Left cardiac atrium (tissue), 4 donors: ENCODE results near the gene TMED6. TPM values are rescaled to one million over a fixed set of nuclear protein-coding genes. Genes with fewer than 3 reads are reported as not detected.
"Not testable (repeated sequence)": the region's sequence is repeated elsewhere in the genome, so short reads cannot be mapped to it uniquely, and the experiment has no call there.

ENCODE experiments used
- ATAC-seq, 2 donors: fragments of 200-7000 bp; cut with Tn5 transposase; one replicate each; pipeline ENCODE4 v1.9.1; 2020; ENCODE audit warnings: mild to moderate bottlenecking in 2 of 2, moderate library complexity in 2 of 2
- DNase-seq: peaks from one replicate; pipeline ENCODE4 v3.0.0-alpha.2; 2020
- intact Hi-C, 2 donors: fragments of 100-400 bp; cut with DNase I; formaldehyde crosslinking; loops; one replicate each; pipeline versions ENCODE4 v1.14.1 to v1.15.1; 2022 to 2023
- total RNA-seq, 2 donors: library from RNA; stranded (reverse); fragmentation: NEBNext Ultra II Directional; extraction: Animal tissue kit (Norgen Biotek cat#: 25700); gene quantifications; one replicate each; pipeline ENCODE4 v1.2.1, GENCODE V29; 2021
- donor health status: DM: no; HTN: yes; CAD: no.
- donor health status: DM: no; HTN: yes; CAD: no; lungs with severe emphysema.
- donor health status: DM: yes; HTN: yes; CAD: no.
- donor health status: Dilated cardiomyopathy.

TMED6 gene
- total RNA-seq, 2 donors from 2014 or later, result 0.37 TPM; not detected in 1

DNA sequence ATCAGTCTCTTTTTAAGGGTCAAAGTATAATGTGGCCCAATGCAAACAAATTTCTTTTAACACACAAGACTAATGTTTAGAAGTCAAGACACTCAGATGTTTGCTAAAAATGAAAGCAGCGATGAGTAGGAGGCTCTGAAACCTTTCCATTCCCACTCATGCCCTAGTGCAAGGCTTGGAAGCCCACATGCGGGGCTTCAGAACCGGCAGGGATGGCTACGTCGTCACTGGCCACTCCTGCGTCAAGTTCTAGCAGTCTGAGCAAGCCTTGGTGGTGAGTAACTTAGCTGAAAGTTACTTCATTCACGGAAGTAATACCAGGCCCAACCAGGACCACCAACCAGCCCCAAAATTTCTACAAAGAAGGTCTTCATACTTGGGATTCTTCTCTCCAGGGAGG lies 14.8 kb upstream of the TMED6 start:
- intact Hi-C loops, result no loop called here
- DNase-seq (no peak), ATAC-seq (no peak)

DNA sequence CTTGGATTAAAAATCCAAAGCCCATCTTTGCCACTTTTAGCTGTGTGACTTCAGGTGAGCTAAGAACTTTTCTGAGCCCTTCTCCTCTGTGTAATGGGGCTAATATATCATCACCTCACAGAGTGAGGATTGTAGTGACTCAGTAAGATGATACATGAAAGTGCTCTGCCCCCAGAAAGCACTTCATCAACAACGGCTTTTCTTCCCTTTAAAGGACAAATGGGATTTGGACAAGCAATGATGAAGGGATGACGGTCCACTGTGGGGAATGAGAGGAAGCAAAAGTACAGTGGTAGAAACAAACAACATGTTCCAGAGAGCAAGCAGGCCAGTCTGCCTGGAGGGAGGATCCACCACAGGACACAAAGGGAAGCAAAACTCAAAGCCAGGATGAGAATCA lies 14.3 kb upstream of the TMED6 start:
- DNase-seq (no peak), ATAC-seq (no peak)
- intact Hi-C loops, result no loop called here

DNA sequence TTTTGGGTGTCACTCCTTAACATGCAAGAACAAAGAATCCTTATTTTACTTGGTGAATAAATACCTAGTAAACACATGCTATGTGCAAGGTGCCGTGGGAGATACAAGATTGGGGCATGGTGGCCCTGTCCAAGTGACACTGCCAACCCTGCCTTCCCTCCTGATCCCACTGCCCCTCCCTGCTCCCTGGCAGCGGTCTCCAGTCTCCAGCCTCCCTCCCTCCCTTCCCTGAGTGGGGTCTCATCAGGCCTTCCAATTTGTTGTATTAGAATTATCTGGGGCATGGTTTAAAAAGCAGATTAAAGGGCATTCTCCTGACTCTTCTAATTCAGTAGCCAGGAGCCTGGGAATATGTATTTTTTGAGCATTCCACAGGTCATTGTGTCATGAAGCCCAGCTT lies 12.5 kb upstream of the TMED6 start:
- DNase-seq, result no peak
- ATAC-seq, result no peak
- intact Hi-C loops, result no loop called here

DNA sequence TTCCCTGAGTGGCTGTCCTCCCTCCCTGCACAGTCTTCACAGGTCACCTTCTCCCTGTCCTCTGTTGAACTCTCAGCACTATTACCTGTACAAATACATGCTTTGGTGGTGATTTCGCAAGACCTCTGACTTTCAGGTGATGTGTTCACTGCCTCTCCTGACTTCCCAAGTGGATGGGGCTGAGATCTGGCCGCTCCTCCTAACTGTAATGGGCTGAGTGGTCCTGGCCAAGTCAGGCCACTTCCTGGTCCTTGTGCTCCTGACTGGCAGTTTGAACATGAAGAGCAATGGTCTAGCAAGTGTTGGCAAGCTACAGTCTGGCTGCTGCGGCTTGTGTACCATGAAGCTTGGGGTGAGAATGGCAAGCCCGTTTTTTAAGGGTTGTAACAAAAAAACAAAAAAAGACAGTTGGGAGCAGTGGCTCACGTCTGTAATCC lies 11.7 kb upstream of the TMED6 start:
- intact Hi-C loops, result no loop called here
- no peak for DNase-seq
- no peak for ATAC-seq

DNA sequence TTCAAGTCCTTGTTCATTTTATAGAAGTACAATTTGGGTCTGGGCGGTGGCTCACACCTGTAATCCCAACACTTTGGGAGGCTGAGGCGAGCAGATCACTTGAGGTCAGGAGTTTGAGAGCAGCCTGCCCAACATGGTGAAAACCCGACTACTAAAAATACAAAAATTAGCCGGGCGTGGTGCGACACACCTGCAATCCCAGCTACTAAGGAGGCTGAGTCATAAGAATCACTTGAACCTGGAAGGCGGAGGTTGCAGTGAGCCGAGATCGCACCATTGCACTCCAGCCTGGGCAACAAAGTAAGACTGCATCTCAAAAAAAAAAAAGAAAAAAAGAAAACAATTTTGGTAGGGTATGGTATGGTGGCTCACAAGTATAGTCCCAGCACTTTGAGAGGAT lies 8.5 kb upstream of the TMED6 start:
- DNase-seq, intact Hi-C loops, ATAC-seq: not testable (repeated sequence)

DNA sequence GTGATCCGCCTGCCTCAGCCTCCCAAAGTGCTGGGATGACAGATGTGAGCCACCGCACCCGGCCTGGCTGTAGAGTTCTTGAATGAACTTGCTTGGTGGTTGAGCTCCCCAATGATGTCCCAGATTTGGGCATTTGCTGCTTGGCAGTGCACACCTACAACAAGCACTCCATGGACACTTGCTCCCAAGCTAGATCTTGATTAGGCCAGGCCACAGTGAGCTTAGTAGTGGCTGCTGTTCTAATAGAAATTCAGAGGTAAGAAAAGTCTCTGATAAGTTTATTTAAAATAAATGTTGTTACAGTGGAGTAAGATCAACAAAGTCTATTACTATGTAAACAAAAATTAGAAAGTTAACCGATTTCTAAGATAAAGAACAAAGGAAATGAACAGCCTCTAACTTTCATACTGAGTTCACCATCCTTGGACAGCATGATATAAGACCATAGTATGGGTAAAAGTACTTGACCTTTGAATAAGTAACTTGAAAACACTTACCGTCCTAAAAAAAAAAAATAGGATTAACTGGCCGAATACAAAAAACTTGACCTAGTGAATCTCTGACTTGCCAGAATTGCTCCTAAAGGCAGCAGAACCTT lies 951 bp downstream of the TMED6 start:
- no peak for ATAC-seq
- intact Hi-C loops, result no loop called here
- DNase-seq, result no peak

DNA sequence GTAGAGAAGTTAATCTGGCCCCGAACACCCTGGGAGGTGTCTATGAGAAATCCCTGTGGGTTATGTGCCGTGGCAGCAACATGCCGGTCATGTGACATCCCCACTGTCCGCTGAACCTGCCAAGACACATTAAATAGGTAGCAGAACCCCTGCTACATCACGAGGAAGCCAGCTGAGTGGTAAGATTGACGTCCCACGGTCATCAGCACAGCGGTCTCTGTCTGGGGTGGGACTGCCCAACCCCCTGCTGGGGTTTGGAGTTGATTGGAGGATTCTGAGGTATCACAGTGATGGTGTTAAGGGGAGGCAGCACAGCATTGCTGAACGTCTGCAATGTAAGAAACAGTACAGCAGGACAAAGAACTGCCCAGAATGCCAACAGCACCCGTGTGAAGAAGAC lies 2.0 kb downstream of the TMED6 start:
- ATAC-seq (no peak), DNase-seq (no peak)
- intact Hi-C loops, result no loop called here

DNA sequence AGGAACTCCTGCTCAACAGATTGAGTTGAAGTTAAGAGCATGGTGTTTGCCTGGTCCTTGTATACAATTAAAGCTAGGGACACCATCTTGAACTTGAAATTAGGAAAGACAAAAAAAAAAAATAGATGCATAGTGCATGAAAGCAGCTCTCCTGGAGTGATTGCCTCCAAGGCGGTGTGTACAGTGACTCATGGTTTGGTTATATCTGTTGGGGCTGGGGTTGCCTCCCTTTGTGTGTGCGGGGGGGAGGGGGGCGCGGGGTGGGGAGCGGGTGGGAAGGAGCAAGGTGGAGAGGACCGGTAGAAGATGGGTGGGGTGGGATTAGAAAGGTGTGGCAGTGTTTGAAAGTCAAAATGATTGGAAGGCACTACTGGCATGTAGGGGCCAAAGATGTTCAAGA lies 3.4 kb downstream of the TMED6 start:
- ATAC-seq (no peak), DNase-seq (no peak)
- intact Hi-C loops, result no loop called here

DNA sequence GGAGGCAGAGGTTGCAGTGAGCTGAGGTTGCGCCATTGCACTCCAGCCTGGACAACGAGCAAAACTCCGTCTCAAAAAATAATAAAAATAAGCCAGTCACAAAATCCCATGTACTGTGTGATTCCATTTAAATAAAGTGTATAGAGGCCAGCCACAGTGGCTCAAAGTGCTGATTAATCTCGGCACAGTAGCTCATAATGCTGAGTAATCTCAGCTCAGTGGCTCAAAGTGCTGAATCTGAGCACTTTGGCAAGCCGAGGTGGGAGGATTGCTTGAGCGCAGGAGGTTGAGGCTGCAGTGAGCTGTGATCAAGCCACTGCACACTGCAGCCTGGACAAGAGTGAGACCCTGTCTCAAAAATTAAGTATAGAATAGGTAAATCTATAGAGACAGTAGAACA lies 4.9 kb downstream of the TMED6 start:
- ATAC-seq, result no peak
- intact Hi-C loops, result no loop called here
- DNase-seq, result no peak

DNA sequence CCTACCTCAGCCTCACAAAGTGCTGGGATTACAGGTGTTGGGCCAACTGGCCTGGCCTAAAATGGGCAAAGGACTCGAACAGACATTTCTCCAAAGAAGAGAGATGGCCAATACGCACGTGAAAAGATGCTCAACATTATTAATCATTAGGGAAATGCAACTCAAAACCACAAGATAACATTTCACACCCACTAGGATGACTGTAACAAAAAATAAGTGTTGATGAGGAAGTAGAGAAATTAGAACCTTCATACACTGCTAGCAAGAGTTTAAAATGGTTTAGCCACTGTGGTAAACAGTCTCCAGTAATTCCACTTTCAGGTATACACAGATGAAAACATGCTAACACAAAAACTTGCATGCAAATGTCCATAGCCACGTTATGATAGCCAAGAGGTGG lies 5.7 kb downstream of the TMED6 start:
- no peak for ATAC-seq

DNA sequence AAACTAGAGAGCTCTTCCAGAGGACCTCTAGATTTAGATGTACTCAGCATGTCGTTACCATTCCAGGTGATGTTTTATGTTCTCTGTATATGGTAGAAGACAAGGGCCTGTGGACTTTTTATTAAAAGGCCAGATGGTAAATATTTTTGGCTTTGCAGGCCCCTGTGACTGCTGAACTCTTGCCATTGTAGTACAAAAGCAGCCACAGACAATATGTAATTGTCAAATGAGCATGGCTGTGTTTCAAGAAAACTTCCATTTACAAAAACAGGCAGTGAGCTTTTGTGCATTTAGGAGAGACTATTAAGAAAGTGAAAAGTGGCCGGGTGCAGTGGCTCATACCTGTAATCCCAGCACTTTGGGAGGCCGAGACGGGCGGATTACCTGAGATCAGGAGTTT lies 7.4 kb downstream of the TMED6 start:
- DNase-seq, result no peak
- ATAC-seq, result no peak
- intact Hi-C loops, result loop anchor here in 1 of 2 donors (5.0 kb wide), 1 partner anchor 38 kb away; no protein-coding TSS in a partner anchor

More for the DNA sequence above, 5.7 kb downstream of the TMED6 start:
- intact Hi-C loops, result no loop called here
- no peak for DNase-seq

DNA sequence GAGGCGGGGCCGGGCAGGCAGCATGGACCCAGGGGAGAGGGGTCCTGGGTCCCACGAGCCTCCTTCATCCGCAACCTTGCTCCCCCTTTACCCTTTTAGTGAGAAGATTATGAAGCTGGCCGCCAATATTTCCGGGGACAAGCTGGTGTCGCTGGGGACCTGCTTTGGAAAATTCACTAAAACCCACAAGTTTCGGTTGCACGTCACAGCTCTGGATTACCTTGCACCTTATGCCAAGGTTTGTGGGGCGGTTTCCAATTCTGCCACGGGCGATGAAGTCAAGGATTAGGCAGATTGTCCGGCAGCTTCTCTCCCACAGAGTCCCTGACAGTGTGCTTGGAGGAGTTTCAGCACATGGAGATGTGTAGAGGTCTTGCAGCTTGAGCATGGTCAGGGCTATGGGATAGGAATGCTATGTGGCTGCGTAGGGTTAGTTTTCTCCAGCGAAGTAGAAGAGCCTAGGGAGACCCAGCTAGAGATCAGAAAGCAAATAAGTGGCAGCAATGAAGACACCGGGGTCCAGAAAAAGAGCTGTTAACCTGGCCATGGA lies 11.4 kb downstream of the TMED6 start:
- ATAC-seq (no peak), DNase-seq (no peak)
- intact Hi-C loops, result loop anchor here in 1 of 2 donors (5.0 kb wide), 1 partner anchor 42 kb away; no protein-coding TSS in a partner anchor

DNA sequence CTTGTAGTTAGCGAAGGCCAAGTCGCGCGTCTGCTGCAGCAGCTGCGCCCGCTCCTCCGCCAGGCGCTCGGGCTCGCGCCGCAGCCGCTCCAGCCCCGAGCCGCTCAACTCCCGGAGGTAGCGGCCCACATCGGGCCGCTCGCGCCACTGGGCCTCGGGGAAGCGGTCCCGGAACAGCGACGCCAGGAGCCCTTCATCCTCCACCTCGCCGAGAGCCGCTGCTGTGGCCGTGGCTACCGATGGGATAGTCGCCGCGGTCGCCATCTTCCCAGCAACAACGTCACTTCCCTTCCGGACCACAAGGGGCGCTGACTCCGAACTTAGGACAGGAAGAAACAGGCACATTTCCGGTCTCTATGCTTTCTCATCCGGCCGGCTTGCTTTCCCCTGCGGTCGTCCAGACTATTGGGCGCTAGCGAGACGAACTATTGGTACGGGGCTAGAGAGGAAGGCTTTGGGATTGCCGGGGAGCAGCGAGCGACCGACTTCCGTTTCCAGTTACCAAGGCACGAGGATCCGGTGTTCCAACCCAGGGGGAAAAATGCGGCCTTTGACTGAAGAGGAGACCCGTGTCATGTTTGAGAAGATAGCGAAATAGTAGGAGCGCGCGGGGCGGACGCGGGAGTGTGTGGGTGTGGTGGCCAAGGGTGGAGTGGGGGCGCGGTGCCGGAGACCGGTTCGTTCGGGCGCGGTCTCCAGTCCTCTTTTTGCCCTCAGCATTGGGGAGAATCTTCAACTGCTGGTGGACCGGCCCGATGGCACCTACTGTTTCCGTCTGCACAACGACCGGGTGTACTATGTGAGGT lies 12.1 kb downstream of the TMED6 start, which contains the start of the genes COG8 and NIP7:
TSS of gene COG8 (minus strand) at position 276 of the 806 bp plus-strand sequence. CDS start at position 264, 12 bp downstream.
TSS of gene NIP7 (plus strand) at position 484 of the 806 bp plus-strand sequence. CDS start at position 542, 58 bp downstream.
- intact Hi-C loops, result loop anchor here in 1 of 2 donors (5.0 kb wide), 1 partner anchor 43 kb away; no protein-coding TSS in a partner anchor
- DNase-seq (peak; percentile 96), ATAC-seq (peak; percentile 99)

DNA sequence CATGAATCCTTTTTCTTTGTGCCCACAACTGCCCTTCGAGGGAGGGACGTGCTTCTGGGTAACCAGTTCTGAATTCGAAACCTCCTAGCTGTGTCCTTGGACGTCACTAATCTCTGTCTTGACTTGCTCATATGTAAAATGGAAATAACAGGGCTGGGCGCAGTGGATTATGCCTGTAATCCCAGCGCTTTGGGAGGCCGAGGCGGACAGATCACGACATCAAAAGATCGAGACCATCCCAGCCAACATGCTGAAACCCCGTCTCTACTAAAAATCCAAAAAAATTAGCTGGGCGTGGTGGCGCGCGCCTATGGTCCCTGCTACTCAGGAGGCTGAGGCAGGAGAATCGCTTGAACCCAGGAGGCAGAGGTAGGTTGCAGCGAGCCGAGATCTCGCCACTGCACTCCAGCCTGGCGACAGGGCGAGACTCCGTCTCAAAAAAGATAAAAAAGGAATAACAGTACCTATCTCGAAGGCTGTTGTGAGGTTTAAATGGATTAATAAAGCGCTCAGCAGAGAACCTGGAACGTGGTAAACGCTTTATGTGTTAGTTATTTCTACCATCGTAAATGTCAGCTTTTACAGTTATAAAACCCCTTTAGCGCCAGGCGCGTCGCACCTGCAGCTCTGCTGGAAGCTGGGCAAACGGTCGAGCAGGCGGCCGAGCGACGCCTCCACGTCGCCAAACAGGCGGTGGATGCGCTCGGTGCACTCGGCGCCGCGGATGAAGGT lies 12.9 kb downstream of the TMED6 start:
- DNase-seq, result peak; percentile 14
- no peak for ATAC-seq
- intact Hi-C loops, result no loop called here

DNA sequence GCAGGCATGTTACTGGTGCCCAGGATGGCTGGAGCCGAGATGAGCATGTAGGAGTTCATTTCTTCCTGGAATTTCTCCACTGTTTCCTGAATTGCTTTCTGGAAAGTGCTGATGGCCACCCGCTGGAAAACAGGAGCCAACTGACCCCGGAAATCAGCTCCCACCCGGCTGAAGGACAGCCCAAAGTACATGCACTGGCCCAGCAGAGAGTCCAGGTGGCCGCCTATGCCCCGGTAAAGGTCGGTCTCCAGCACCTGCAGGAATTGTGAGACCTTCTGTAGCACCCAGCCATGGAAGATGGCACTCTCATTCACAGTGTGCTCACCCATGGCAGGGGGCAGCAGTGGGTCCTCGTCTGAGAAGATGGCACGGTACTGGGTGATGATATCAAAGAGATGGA lies 16.9 kb downstream of the TMED6 start:
- ATAC-seq, result no peak
- DNase-seq, result peak; percentile 12
- intact Hi-C loops, result no loop called here

DNA sequence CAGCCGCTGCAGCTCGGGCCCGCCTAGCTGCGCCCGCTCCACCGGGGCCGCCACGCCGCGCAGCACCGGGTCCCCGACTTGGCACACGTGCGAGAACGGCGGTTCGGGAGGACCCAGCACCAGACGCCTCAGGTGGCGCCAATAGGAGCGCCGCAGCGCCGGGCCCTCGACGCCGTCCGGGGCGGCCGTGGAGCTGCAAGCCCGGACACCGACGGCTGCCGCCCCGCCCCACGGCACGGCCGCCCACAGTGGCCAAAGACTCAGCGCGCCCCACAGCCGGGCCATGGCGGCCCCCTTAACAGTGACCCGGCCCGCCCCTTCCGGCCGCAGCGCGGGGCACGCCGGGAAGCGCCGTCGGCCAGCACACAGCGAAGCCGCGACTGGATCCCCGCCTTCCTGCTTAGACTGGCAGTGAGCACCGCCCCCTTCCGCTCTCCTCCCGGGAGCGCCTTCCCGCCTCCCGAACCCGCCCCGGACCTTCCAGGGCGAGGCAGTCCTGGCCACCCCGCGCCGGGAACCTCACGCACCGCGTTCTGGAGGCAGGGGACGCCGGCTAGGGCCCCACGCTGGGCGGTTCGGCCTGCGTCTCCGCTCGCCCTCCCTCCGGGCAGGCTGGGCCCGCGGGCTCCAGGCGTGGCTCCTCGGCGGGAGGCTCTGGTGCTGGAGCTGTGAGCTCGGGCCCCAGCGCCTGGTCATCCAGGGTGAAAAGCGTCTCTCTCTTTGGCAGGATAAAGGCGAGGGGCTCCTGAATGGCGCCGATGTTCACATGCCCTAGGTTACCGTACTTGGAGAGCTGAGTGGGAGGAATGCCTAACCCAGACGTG lies 21.1 kb downstream of the TMED6 start, which contains the start of gene PDF:
TSS of gene PDF (minus strand) at position 303 of the 824 bp plus-strand sequence. CDS start at position 285, 18 bp downstream.
- intact Hi-C loops, result no loop called here
- peak; percentile 99 for ATAC-seq
- DNase-seq, result peak; percentile 97

DNA sequence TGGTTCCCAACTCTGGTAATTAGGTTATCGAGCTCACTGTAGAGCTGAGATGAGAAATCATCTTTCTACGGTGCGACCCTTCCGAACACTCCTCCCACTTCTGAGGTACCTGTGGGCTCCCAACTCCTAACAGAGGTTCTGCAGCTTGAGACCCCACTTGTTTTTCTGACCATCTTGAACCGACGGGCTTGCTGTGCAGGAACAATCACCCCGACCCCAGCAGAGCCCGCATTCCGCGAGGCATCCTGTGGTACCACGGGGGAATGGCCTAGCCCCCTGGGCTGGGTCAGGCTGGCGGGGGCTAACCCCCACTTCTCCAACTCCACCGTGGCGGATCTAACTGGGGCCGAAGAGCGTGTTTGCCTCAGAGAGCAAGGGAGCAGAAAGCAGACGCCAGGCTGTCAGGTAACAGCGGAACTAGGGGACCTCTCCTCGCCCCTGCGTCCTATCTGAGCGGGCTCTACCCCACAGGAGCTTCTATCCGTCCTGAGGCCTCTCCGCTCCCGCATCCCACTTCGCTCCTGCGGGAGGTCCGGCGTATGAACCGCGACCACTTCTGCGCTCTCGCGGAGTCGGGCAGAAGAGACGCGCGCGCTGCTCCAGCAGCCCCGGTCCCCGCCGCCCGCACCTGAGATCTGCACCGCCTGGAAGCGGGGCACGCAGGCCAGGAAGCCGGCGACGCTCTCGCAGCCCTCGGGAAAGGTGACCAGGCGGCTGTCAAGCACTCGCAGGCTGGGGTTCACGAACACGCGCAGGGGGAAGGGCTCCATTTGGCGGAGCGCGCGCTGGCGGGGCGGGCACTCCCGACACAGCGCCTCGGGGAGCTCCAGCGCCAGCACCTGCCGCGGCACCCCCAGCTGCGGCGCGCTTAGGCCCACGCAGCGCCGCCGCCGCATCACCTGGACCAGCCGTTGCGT lies 22.0 kb downstream of the TMED6 start:
- intact Hi-C loops, result no loop called here
- DNase-seq (peak; percentile 41), ATAC-seq (peak; percentile 42 to 53)
